Naive thymus-derived CD4-positive, alpha-beta T cell (primary cell): ENCODE measurements around the gene NPTXR. TPM values are rescaled to one million over a fixed set of nuclear protein-coding genes. Genes with fewer than 3 reads are reported as not detected.
A peak's percentile ranks its signal among the peaks of the same experiment; 100 is the strongest.

Source experiments
- ATAC-seq: fragments of 150-1000 bp; cut with Tn5 transposase; 2 replicates; pipeline ENCODE4 v1.10.0; 2021; ENCODE audit warnings: mild to moderate bottlenecking, moderate library complexity
- CTCF ChIA-PET: fragments of 350-600 bp; sonication (Branson Sonifier 250); formaldehyde crosslinking; loops from one replicate; lab custom pipeline; 2021; ENCODE audit warnings: antibody characterized with exemption; lab: Charles Lee
- POLR2A ChIA-PET: fragments of 350-600 bp; sonication (Branson Sonifier 250); formaldehyde crosslinking; loops from one replicate; lab custom pipeline; 2021; ENCODE audit warnings: antibody characterized with exemption, inconsistent platforms; lab: Charles Lee
- DNase-seq, 9 donors: peaks; one replicate each; pipeline versions ENCODE4 v3.0.0 to v3.0.0-alpha.2; 2020 to 2022; ENCODE audit warnings: mixed read lengths in 1 of 9
- H3K27ac ChIP-seq: one replicate; pipeline ENCODE4 v1.7.0; 2013; ENCODE audit warnings: mild to moderate bottlenecking, low read depth, low read length, moderate library complexity
- H3K27me3 ChIP-seq, 2 donors: one replicate each; pipeline ENCODE4 v1.7.0; 2013; ENCODE audit warnings: low read length in 2 of 2, mild to moderate bottlenecking in 2 of 2, moderate library complexity in 2 of 2; ENCODE audit not compliant: control insufficient read depth in 2 of 2, insufficient read depth in 2 of 2
- H3K36me3 ChIP-seq, 3 experiments: 1 replicate in 2 of 3; 2 replicates in 1 of 3; pipeline ENCODE4 v1.7.0; 2013; ENCODE audit warnings: low read length in 3 of 3, mild to moderate bottlenecking in 3 of 3, moderate library complexity in 1 of 3; ENCODE audit not compliant: insufficient read depth in 3 of 3, control insufficient read depth in 2 of 3
- H3K4me1 ChIP-seq, 2 donors: one replicate each; pipeline ENCODE4 v1.7.0; 2013; ENCODE audit warnings: low read length in 2 of 2, mild to moderate bottlenecking in 2 of 2, moderate library complexity in 1 of 2; ENCODE audit not compliant: control insufficient read depth in 2 of 2, insufficient read depth in 2 of 2
- H3K4me3 ChIP-seq: 2 replicates; pipeline ENCODE4 v1.7.0; 2013; ENCODE audit warnings: mild to moderate bottlenecking, low read length
- H3K9me3 ChIP-seq, 3 experiments: 1 replicate in 2 of 3; 2 replicates in 1 of 3; pipeline ENCODE4 v1.7.0; 2013; ENCODE audit warnings: low read length in 3 of 3; ENCODE audit not compliant: control insufficient read depth in 2 of 3
- H3K27ac Mint-ChIP-seq, 9 donors: one replicate each; pipeline ENCODE4 v1.8.0; 2020 to 2022; ENCODE audit warnings: mixed read lengths in 9 of 9, mild to moderate bottlenecking in 8 of 9, moderate library complexity in 5 of 9, inconsistent platforms in 2 of 9
- H3K27me3 Mint-ChIP-seq, 5 donors: one replicate each; pipeline ENCODE4 v1.8.0; 2021 to 2022; ENCODE audit warnings: mixed read lengths in 5 of 5, mild to moderate bottlenecking in 1 of 5
- H3K36me3 Mint-ChIP-seq, 5 donors: one replicate each; pipeline ENCODE4 v1.8.0; 2020 to 2022; ENCODE audit warnings: mixed read lengths in 5 of 5, mild to moderate bottlenecking in 3 of 5, inconsistent platforms in 1 of 5
- H3K4me1 Mint-ChIP-seq, 7 donors: one replicate each; pipeline ENCODE4 v1.8.0; 2020 to 2022; ENCODE audit warnings: mixed read lengths in 7 of 7, mild to moderate bottlenecking in 3 of 7, inconsistent platforms in 1 of 7
- H3K4me3 Mint-ChIP-seq, 10 donors: one replicate each; pipeline ENCODE4 v1.8.0; 2020 to 2022; ENCODE audit warnings: mild to moderate bottlenecking in 10 of 10, mixed read lengths in 10 of 10, moderate library complexity in 6 of 10, inconsistent platforms in 2 of 10
- H3K9me3 Mint-ChIP-seq, 11 donors: one replicate each; pipeline ENCODE4 v1.8.0; 2020 to 2022; ENCODE audit warnings: mixed read lengths in 11 of 11, mild to moderate bottlenecking in 4 of 11, inconsistent platforms in 1 of 11, moderate library complexity in 1 of 11
- intact Hi-C, 2 donors: fragments of 100-400 bp; cut with micrococcal nuclease; formaldehyde crosslinking; loops; one replicate each; pipeline ENCODE4 v1.15.1; 2023
- polyA plus RNA-seq, 2 donors: library from polyadenylated mRNA; unstranded; fragments of 300-500 nt; fragmentation: Illumina TruSeq; gene quantifications; one replicate each; pipeline ENCODE4 v1.2.3, GENCODE V29; 2021
- total RNA-seq, 6 experiments: library from RNA in 5 of 6; stranded (reverse) in 5 of 6; gene quantifications; 1 replicate in 5 of 6; 2 replicates in 1 of 6; pipeline ENCODE4 v1.2.3 and lab custom pipeline; 2021 to 2026

NPTXR gene
- total and polyA plus RNA-seq, 7 experiments from 2014 or later: 0.85 to 12.9 (median 4.4) TPM

DNA sequence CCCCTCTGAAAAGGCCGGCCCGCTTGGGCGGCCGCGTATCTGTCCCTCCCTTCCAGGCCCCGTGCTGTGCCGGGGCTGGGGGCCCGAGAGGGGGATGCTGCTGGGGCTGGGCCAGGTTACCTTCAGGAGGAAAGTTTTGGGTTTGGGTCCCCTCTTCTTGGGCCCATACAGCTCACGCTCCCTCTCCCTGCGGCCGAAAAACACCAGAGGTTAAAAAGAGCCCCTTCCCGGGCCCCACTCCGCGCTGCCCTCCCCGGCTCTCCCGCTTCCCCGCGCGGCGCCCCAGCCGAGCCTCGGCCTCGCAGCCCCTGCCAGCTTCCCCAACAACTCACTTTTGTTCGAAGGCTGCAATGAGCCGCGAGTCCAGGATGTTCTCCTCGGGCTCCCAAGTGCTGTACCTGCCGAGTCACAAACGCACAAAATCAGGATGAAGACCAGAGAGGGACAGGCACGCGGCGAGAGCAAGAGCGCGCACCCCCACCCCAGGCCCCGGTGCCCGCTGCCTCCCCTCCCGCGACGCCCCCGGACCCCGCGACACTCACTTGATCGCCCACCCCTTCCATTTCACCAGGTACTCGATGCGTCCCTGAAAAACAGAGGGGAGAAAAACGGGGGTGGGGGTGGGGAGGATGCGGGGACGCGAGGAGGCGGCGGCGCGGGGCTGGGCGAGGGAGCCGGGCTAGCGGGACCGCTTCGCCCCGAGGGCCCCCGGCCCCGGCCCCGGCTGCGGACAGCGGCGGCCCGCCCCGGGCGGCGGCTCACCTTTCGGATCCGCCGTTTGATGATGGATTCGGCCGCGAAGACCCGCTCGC, 27.7 kb upstream of the NPTXR start:
- intact Hi-C loops: loop anchor here (1.0 to 10.0 kb wide), 14 partner anchors 10 to 1264 kb away; partner anchors contain the start of genes CBX7 (in 2 of the 2), RPL3 (in 2 of the 2), ATF4 (in 1 of the 2) and CSNK1E (in 1 of the 2)
- ATAC-seq (peak; percentile 5), DNase-seq (peak in 7 of 9 donors; percentile 24 to 54 (median 34))
- no peaks in the 10 kb centered on the region for H3K27me3 ChIP-seq
- ChIA-PET POLR2A (interaction anchor here (0.6 to 2.4 kb wide), 14 partner anchors 11 to 448 kb away, joined by 3 to 14 read pairs (median 4); no protein-coding TSS in a partner anchor), CTCF (interaction anchor here (0.6 to 4.5 kb wide), 8 partner anchors 10 to 283 kb away, joined by 3 to 94 read pairs (median 7); no protein-coding TSS in a partner anchor)
- peak overlapping the region; percentile 46 for H3K4me3 ChIP-seq
- Mint-ChIP-seq H3K27ac (peak overlapping the region; percentile 54 to 91 (median 86)), H3K9me3 (no peaks in the 10 kb centered on the region), H3K27me3 (peaks cover 0 to 16% (median 0%) of the 10 kb centered on the region in 5 donors), H3K4me1 (peaks cover 35 to 55% (median 49%) of the 10 kb centered on the region in 7 donors), H3K36me3 (peaks cover 0 to 3% (median 0%) of the 10 kb centered on the region in 5 donors), H3K4me3 (peak overlapping the region; percentile 88 to 97 (median 93))
- peak overlapping the region; percentile 73 for H3K27ac ChIP-seq
- H3K4me1 ChIP-seq: peaks cover 28 to 34% of the 10 kb centered on the region in 2 donors
- H3K36me3 ChIP-seq: peaks cover 0 to 22% (median 3%) of the 10 kb centered on the region in 3 experiments
- H3K9me3 ChIP-seq: no peaks in the 10 kb centered on the region

GRCh38 chr22:38870791-38871359, 27.0 kb upstream of the NPTXR start:
- Histone ChIP-seq H3K36me3 (peaks cover 0 to 29% (median 3%) of the 10 kb centered on the region in 3 experiments), H3K9me3 (no peaks in the 10 kb centered on the region), H3K27me3 (no peaks in the 10 kb centered on the region), H3K4me1 (peaks cover 28 to 34% of the 10 kb centered on the region in 2 donors), H3K4me3 (peak overlapping the region; percentile 46), H3K27ac (peak overlapping the region; percentile 73)
- intact Hi-C loops: loop anchor here (1.0 to 10.0 kb wide), 13 partner anchors 56 to 1264 kb away; partner anchors contain the start of genes ATF4 (in 1 of the 2) and GGA1 (in 1 of the 2)
- ChIA-PET CTCF (interaction anchor here (0.7 to 4.5 kb wide), 20 partner anchors 8 to 664 kb away, joined by 3 to 94 read pairs (median 5); no protein-coding TSS in a partner anchor), POLR2A (interaction anchor here (0.5 to 2.4 kb wide), 16 partner anchors 55 to 467 kb away, joined by 3 to 14 read pairs (median 4); partner anchors contain the start of genes APOBEC3C and CBX7)
- H3K27me3 Mint-ChIP-seq: peaks cover 0 to 16% (median 0%) of the 10 kb centered on the region in 5 donors
- peak overlapping the region; percentile 54 to 91 (median 81) for H3K27ac Mint-ChIP-seq
- peak in 1 of 9 donors; percentile 16 for DNase-seq
- peaks cover 0 to 3% (median 0%) of the 10 kb centered on the region in 5 donors for H3K36me3 Mint-ChIP-seq
- H3K9me3 Mint-ChIP-seq: no peaks in the 10 kb centered on the region
- H3K4me1 Mint-ChIP-seq: peaks cover 35 to 55% (median 49%) of the 10 kb centered on the region in 7 donors
- ATAC-seq: no peak
- H3K4me3 Mint-ChIP-seq: peak overlapping the region; percentile 87 to 96 (median 90)

DNA sequence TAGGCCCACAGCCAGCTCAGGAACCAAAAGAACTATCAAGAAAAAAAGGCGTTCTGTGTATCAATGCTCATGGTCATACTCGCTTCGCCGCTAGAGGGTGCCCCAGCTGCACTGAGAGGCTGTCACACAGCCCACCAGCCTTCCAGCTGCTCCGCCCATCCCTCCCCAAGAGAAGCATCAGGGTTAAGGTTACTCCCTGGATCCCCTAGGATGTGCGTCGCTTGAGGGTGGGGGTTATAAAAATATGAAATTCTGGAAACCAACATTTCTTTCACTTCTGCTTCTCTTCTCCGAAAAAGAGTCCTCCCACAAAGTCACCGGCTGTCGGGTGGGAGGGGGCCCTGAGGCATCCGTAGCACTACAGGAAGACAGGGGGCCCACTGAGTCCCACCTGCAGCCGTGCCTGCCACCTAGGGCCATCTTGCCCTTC, 26.5 kb upstream of the NPTXR start:
- no peaks in the 10 kb centered on the region for H3K9me3 ChIP-seq
- ATAC-seq (peak; percentile 69), DNase-seq (peak; percentile 63 to 84 (median 77))
- H3K4me3 ChIP-seq: peak overlapping the region; percentile 46
- Mint-ChIP-seq H3K4me3 (peak overlapping the region; percentile 87 to 96 (median 90)), H3K27me3 (peaks cover 0 to 16% (median 0%) of the 10 kb centered on the region in 5 donors), H3K36me3 (peaks cover 0 to 3% (median 0%) of the 10 kb centered on the region in 5 donors), H3K4me1 (peaks cover 35 to 55% (median 49%) of the 10 kb centered on the region in 7 donors), H3K27ac (peak overlapping the region; percentile 54 to 91 (median 81)), H3K9me3 (no peaks in the 10 kb centered on the region)
- H3K27ac ChIP-seq: peak overlapping the region; percentile 73
- H3K27me3 ChIP-seq: no peaks in the 10 kb centered on the region
- intact Hi-C loops: loop anchor here (1.0 to 10.0 kb wide), 13 partner anchors 56 to 1263 kb away; partner anchors contain the start of genes ATF4 (in 1 of the 2) and GGA1 (in 1 of the 2)
- peaks cover 28 to 34% of the 10 kb centered on the region in 2 donors for H3K4me1 ChIP-seq
- POLR2A ChIA-PET: interaction anchor here (0.5 to 2.4 kb wide), 14 partner anchors 27 to 467 kb away, joined by 3 to 14 read pairs (median 4); partner anchors contain the start of genes APOBEC3C, CBX7 and RPL3
- CTCF ChIA-PET: interaction anchor here (0.5 to 4.5 kb wide), 28 partner anchors 8 to 664 kb away, joined by 3 to 94 read pairs (median 4); no protein-coding TSS in a partner anchor
- H3K36me3 ChIP-seq: peaks cover 0 to 34% (median 3%) of the 10 kb centered on the region in 3 experiments

DNA sequence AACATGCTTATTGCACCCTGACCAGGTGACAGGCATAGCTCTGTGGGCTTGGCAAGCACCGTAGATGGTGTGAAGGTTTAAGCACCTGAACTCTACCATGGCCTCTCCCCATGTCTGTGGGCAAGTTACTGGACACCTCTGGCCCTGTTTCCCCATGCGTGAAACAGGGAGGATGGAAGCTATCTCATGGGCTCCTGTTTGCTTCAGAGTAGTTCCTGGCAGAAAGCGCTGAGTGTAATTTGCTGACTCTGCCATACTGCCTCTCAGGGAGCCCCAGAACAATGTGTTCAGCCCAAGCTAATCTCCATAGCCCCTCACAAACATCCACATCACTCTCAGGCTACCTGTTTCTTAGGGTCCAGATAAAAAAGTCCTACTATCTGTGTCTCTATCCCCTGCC, 25.8 kb upstream of the NPTXR start:
- ATAC-seq: no peak
- H3K4me3 Mint-ChIP-seq: peak overlapping the region in 6 of 10 donors; percentile 8 to 94 (median 91)
- POLR2A ChIA-PET: interaction anchor here (0.5 to 2.4 kb wide), 13 partner anchors 14 to 450 kb away, joined by 3 to 14 read pairs (median 3); partner anchors contain the start of genes APOBEC3C, CBX7 and RPL3

GRCh38 chr22:38868886-38869381, 25.1 kb upstream of the NPTXR start:
- intact Hi-C loops: loop anchor here (1.0 kb wide), 2 partner anchors 136 to 252 kb away; no protein-coding TSS in a partner anchor
- peaks cover 0 to 47% (median 3%) of the 10 kb centered on the region in 3 experiments for H3K36me3 ChIP-seq
- Mint-ChIP-seq H3K9me3 (no peaks in the 10 kb centered on the region), H3K36me3 (peaks cover 0 to 3% (median 0%) of the 10 kb centered on the region in 5 donors), H3K27me3 (peaks cover 0 to 9% (median 0%) of the 10 kb centered on the region in 5 donors), H3K4me3 (peak overlapping the region in 2 of 10 donors; percentile 7 to 33), H3K27ac (peak overlapping the region in 2 of 9 donors; percentile 43 to 58), H3K4me1 (peaks cover 35 to 50% (median 41%) of the 10 kb centered on the region in 7 donors)
- no peaks in the 10 kb centered on the region for H3K9me3 ChIP-seq
- CTCF ChIA-PET: interaction anchor here (0.5 to 4.5 kb wide), 14 partner anchors 9 to 135 kb away, joined by 3 to 94 read pairs (median 6); no protein-coding TSS in a partner anchor
- no peaks in the 10 kb centered on the region for H3K27me3 ChIP-seq
- POLR2A ChIA-PET: interaction anchor here (0.7 to 2.4 kb wide), 5 partner anchors 26 to 451 kb away, joined by 3 to 14 read pairs (median 3); partner anchors contain the start of gene RPL3
- no peak overlapping the region for H3K4me3 ChIP-seq
- peak; percentile 51 for ATAC-seq
- peaks cover 28 to 33% of the 10 kb centered on the region in 2 donors for H3K4me1 ChIP-seq
- no peak overlapping the region for H3K27ac ChIP-seq
- DNase-seq: peak; percentile 56 to 87 (median 73)

More for the DNA sequence above, 25.8 kb upstream of the NPTXR start:
- Mint-ChIP-seq H3K4me1 (peaks cover 35 to 53% (median 47%) of the 10 kb centered on the region in 7 donors), H3K27ac (peak overlapping the region in 5 of 9 donors; percentile 54 to 87 (median 79)), H3K9me3 (no peaks in the 10 kb centered on the region), H3K27me3 (peaks cover 0 to 10% (median 0%) of the 10 kb centered on the region in 5 donors), H3K36me3 (peaks cover 0 to 3% (median 0%) of the 10 kb centered on the region in 5 donors)
- Histone ChIP-seq H3K9me3 (no peaks in the 10 kb centered on the region), H3K27me3 (no peaks in the 10 kb centered on the region), H3K4me3 (no peak overlapping the region), H3K36me3 (peaks cover 0 to 41% (median 3%) of the 10 kb centered on the region in 3 experiments), H3K27ac (peak overlapping the region; percentile 49), H3K4me1 (peaks cover 28 to 34% of the 10 kb centered on the region in 2 donors)
- intact Hi-C loops: loop anchor here (1.0 to 10.0 kb wide), 15 partner anchors 57 to 1262 kb away; partner anchors contain the start of genes ATF4 (in 1 of the 2) and GGA1 (in 1 of the 2)
- peak in 1 of 9 donors; percentile 20 for DNase-seq
- CTCF ChIA-PET: interaction anchor here (0.5 to 4.5 kb wide), 30 partner anchors 8 to 665 kb away, joined by 3 to 94 read pairs (median 5); no protein-coding TSS in a partner anchor
